ENCODE data around the gene MEIS1. TPM values are rescaled to one million over a fixed set of nuclear protein-coding genes. Genes with fewer than 3 reads are reported as not detected.

MEIS1 gene
- total and polyA plus RNA-seq, 4 donors: 9.0 to 158 (median 41.0) TPM

- Histone ChIP-seq H3K27ac (ENCODE audit: low read depth in 1 of 2, low read length in 1 of 2) (peak overlapping the region; percentile 78 to 93), H3K36me3 (ENCODE audit: control insufficient read depth in 4 of 4, insufficient read depth in 4 of 4, low read length in 4 of 4) (peaks cover 0 to 43% (median 17%) of the 10 kb centered on the region in 4 donors), H3K9ac (ENCODE audit: insufficient read depth in 1 of 2, low read length in 2 of 2) (peak overlapping the region; percentile 97 to 100), H3K4me1 (ENCODE audit: control insufficient read depth in 5 of 5, insufficient read depth in 5 of 5, low read length in 5 of 5) (peaks cover 0 to 13% (median 2%) of the 10 kb centered on the region in 5 donors), H3K4me3 (peak overlapping the region; percentile 60), H3K9me3 (ENCODE audit: control insufficient read depth in 4 of 4, insufficient read depth in 3 of 4, low read length in 3 of 4) (no peaks in the 10 kb centered on the region), H3K27me3 (ENCODE audit: control insufficient read depth in 3 of 3, insufficient read depth in 3 of 3, low read length in 2 of 3) (peaks cover 0 to 17% (median 0%) of the 10 kb centered on the region in 3 donors)
- ATAC-seq (ENCODE audit: insufficient read depth, low FRiP score): no peak
- DNase-seq: no peak
- no peak for TF ChIP-seq CTCF (IDR thresholded peaks at IDR 0.05; ENCODE audit: control extremely low read depth, extremely low read depth)
- WGBS, 2 donors: 2 to 7% methylated on average over 15 of the region's 15 CpGs
Measured at GRCh38 chr2:66435549-66435875, 587 bp downstream of the MEIS1 start.

- H3K27me3 ChIP-seq (ENCODE audit: control insufficient read depth in 3 of 3, insufficient read depth in 3 of 3, low read length in 2 of 3): peaks cover 0 to 17% (median 0%) of the 10 kb centered on the region in 3 donors
- peak overlapping the region; percentile 97 to 100 for H3K9ac ChIP-seq (ENCODE audit: insufficient read depth in 1 of 2, low read length in 2 of 2)
- WGBS, 2 donors: 7 to 18% methylated on average over 2 of the region's 2 CpGs
- ATAC-seq (ENCODE audit: insufficient read depth, low FRiP score) (no peak), DNase-seq (no peak)
- H3K36me3 ChIP-seq (ENCODE audit: control insufficient read depth in 4 of 4, insufficient read depth in 4 of 4, low read length in 4 of 4): peaks cover 0 to 47% (median 18%) of the 10 kb centered on the region in 4 donors
- H3K4me3 ChIP-seq: peak overlapping the region; percentile 32
- H3K27ac ChIP-seq (ENCODE audit: low read depth in 1 of 2, low read length in 1 of 2): peak overlapping the region in 1 of 2 donors; percentile 78
- TF ChIP-seq CTCF (IDR thresholded peaks at IDR 0.05; ENCODE audit: control extremely low read depth, extremely low read depth): no peak
- no peaks in the 10 kb centered on the region for H3K9me3 ChIP-seq (ENCODE audit: control insufficient read depth in 4 of 4, insufficient read depth in 3 of 4, low read length in 3 of 4)
- H3K4me1 ChIP-seq (ENCODE audit: control insufficient read depth in 5 of 5, insufficient read depth in 5 of 5, low read length in 5 of 5): peaks cover 0 to 8% (median 0%) of the 10 kb centered on the region in 5 donors
Measured at GRCh38 chr2:66435963-66436362, 1.0 kb downstream of the MEIS1 start.

- H3K4me1 ChIP-seq (ENCODE audit: control insufficient read depth in 5 of 5, insufficient read depth in 5 of 5, low read length in 5 of 5): peaks cover 0 to 8% (median 0%) of the 10 kb centered on the region in 5 donors
- peak overlapping the region; percentile 69 to 78 for H3K27ac ChIP-seq (ENCODE audit: low read depth in 1 of 2, low read length in 1 of 2)
- no peak for TF ChIP-seq CTCF (IDR thresholded peaks at IDR 0.05; ENCODE audit: control extremely low read depth, extremely low read depth)
- peak overlapping the region; percentile 56 for H3K4me3 ChIP-seq
- ATAC-seq (ENCODE audit: insufficient read depth, low FRiP score) (no peak), DNase-seq (peak in 1 of 3 donors; percentile 74)
- no peaks in the 10 kb centered on the region for H3K9me3 ChIP-seq (ENCODE audit: control insufficient read depth in 4 of 4, insufficient read depth in 3 of 4, low read length in 3 of 4)
- H3K36me3 ChIP-seq (ENCODE audit: control insufficient read depth in 4 of 4, insufficient read depth in 4 of 4, low read length in 4 of 4): peaks cover 0 to 53% (median 21%) of the 10 kb centered on the region in 4 donors
- 6 to 20% methylated on average over 2 of the region's 2 CpGs for WGBS, 2 donors
- peaks cover 0 to 14% (median 0%) of the 10 kb centered on the region in 3 donors for H3K27me3 ChIP-seq (ENCODE audit: control insufficient read depth in 3 of 3, insufficient read depth in 3 of 3, low read length in 2 of 3)
- peak overlapping the region; percentile 97 to 100 for H3K9ac ChIP-seq (ENCODE audit: insufficient read depth in 1 of 2, low read length in 2 of 2)
Measured at GRCh38 chr2:66436581-66437001, 1.7 kb downstream of the MEIS1 start.
